Effector memory CD4-positive, alpha-beta T cell (primary cell): ENCODE measurements around the gene SOX4.
"Not testable (repeated sequence)": the region's sequence is repeated elsewhere in the genome, so short reads cannot be mapped to it uniquely, and the experiment has no call there.

ENCODE experiments used
- DNase-seq, 3 donors: peaks; one replicate each; pipeline ENCODE4 v3.0.0-alpha.2; 2020
- H3K27ac ChIP-seq: 2 replicates; pipeline ENCODE4 v1.7.0; 2013; ENCODE audit warnings: mild to moderate bottlenecking, low read length, moderate library complexity; ENCODE audit not compliant: insufficient read depth, poor library complexity, severe bottlenecking
- H3K27me3 ChIP-seq: replicated peaks from 2 replicates; pipeline ENCODE4 v1.7.0; 2013; ENCODE audit warnings: mild to moderate bottlenecking, low read length; ENCODE audit not compliant: insufficient read depth, control insufficient read depth, poor library complexity, severe bottlenecking
- H3K36me3 ChIP-seq: 2 replicates; pipeline ENCODE4 v1.7.0; 2013; ENCODE audit warnings: mild to moderate bottlenecking, low read length, moderate library complexity; ENCODE audit not compliant: control insufficient read depth, insufficient read depth
- H3K4me1 ChIP-seq: 2 replicates; pipeline ENCODE4 v1.7.0; 2013; ENCODE audit warnings: low read length, mild to moderate bottlenecking; ENCODE audit not compliant: control insufficient read depth, insufficient read depth, poor library complexity, severe bottlenecking
- H3K4me3 ChIP-seq: 2 replicates; pipeline ENCODE4 v1.7.0; 2013; ENCODE audit warnings: low read length, low read depth, mild to moderate bottlenecking; ENCODE audit not compliant: insufficient read depth, poor library complexity, severe bottlenecking
- H3K9me3 ChIP-seq: 2 replicates; pipeline ENCODE4 v1.7.0; 2013; ENCODE audit warnings: mild to moderate bottlenecking, low read length, moderate library complexity; ENCODE audit not compliant: control insufficient read depth
- total RNA-seq, 3 donors: gene quantifications; one replicate each; lab custom pipeline; 2026; lab: John Stamatoyannopoulos, UW

The SOX4 gene
- 2.3 to 10.6 (median 4.3) reads per million in 3 donors for total RNA-seq

GRCh38 chr6:21593412-21593926 is at the start of gene SOX4:
Gene SOX4, plus strand, starts transcription at chr6:21593751. Its CDS starts 784 bp downstream, at chr6:21594535.
- H3K4me3 ChIP-seq: peak within 1 kb of the TSS; percentile 62
- no peaks in the 10 kb centered on the region for H3K9me3 ChIP-seq
- DNase-seq: peak in 2 of 3 donors; percentile 44 to 45
- H3K27ac ChIP-seq: no peak within 1 kb of the TSS
- H3K36me3 ChIP-seq: no peaks in the 10 kb centered on the region
- peaks cover 16% of the 10 kb centered on the region for H3K27me3 ChIP-seq
- H3K4me1 ChIP-seq: peaks cover 11% of the 10 kb centered on the region

- not testable (repeated sequence) for H3K27me3 ChIP-seq, H3K36me3 ChIP-seq, H3K4me3 ChIP-seq, H3K9me3 ChIP-seq, DNase-seq, H3K27ac ChIP-seq, H3K4me1 ChIP-seq
Measured at GRCh38 chr6:21552286-21552685, 41.3 kb upstream of the SOX4 start.

GRCh38 chr6:21554286-21554685 is 39.3 kb upstream of the SOX4 start:
- Histone ChIP-seq H3K27me3 (no peaks in the 10 kb centered on the region), H3K36me3 (no peaks in the 10 kb centered on the region), H3K4me1 (no peaks in the 10 kb centered on the region), H3K27ac (no peak overlapping the region), H3K4me3 (no peak overlapping the region), H3K9me3 (no peaks in the 10 kb centered on the region)
- DNase-seq: no peak

- Histone ChIP-seq H3K36me3 (no peaks in the 10 kb centered on the region), H3K9me3 (no peaks in the 10 kb centered on the region), H3K4me3 (no peak overlapping the region), H3K27me3 (no peaks in the 10 kb centered on the region), H3K4me1 (no peaks in the 10 kb centered on the region), H3K27ac (no peak overlapping the region)
- no peak for DNase-seq
Measured at GRCh38 chr6:21555197-21555596, 38.4 kb upstream of the SOX4 start.

GRCh38 chr6:21556511-21556910 is 37.0 kb upstream of the SOX4 start:
- H3K27ac ChIP-seq: no peak overlapping the region
- H3K27me3 ChIP-seq: no peaks in the 10 kb centered on the region
- DNase-seq: no peak
- H3K4me3 ChIP-seq: no peak overlapping the region
- H3K9me3 ChIP-seq: no peaks in the 10 kb centered on the region
- no peaks in the 10 kb centered on the region for H3K4me1 ChIP-seq
- no peaks in the 10 kb centered on the region for H3K36me3 ChIP-seq

GRCh38 chr6:21556968-21557721 is 36.4 kb upstream of the SOX4 start:
- DNase-seq: no peak
- Histone ChIP-seq H3K27me3 (no peaks in the 10 kb centered on the region), H3K27ac (no peak overlapping the region)

GRCh38 chr6:21559238-21559637 is 34.3 kb upstream of the SOX4 start:
- no peak for DNase-seq
- Histone ChIP-seq H3K4me3 (no peak overlapping the region), H3K27ac (no peak overlapping the region), H3K9me3 (no peaks in the 10 kb centered on the region), H3K4me1 (no peaks in the 10 kb centered on the region), H3K36me3 (no peaks in the 10 kb centered on the region), H3K27me3 (no peaks in the 10 kb centered on the region)

More at GRCh38 chr6:21556968-21557721, 36.4 kb upstream of the SOX4 start:
- H3K4me3 ChIP-seq: no peak overlapping the region
- H3K9me3 ChIP-seq: no peaks in the 10 kb centered on the region
- H3K4me1 ChIP-seq: no peaks in the 10 kb centered on the region
- H3K36me3 ChIP-seq: no peaks in the 10 kb centered on the region

- DNase-seq: no peak
- no peak overlapping the region for H3K27ac ChIP-seq
- no peak overlapping the region for H3K4me3 ChIP-seq
- no peaks in the 10 kb centered on the region for H3K9me3 ChIP-seq
- H3K4me1 ChIP-seq: no peaks in the 10 kb centered on the region
- H3K27me3 ChIP-seq: no peaks in the 10 kb centered on the region
- no peaks in the 10 kb centered on the region for H3K36me3 ChIP-seq
Measured at GRCh38 chr6:21560249-21560648, 33.3 kb upstream of the SOX4 start.

GRCh38 chr6:21565431-21565830 is 28.1 kb upstream of the SOX4 start:
- Histone ChIP-seq H3K4me1 (no peaks in the 10 kb centered on the region), H3K36me3 (no peaks in the 10 kb centered on the region), H3K9me3 (no peaks in the 10 kb centered on the region), H3K4me3 (no peak overlapping the region), H3K27me3 (no peaks in the 10 kb centered on the region), H3K27ac (no peak overlapping the region)
- DNase-seq: no peak

- H3K4me1 ChIP-seq: no peaks in the 10 kb centered on the region
- no peak overlapping the region for H3K4me3 ChIP-seq
- no peak for DNase-seq
- H3K27ac ChIP-seq: no peak overlapping the region
- no peaks in the 10 kb centered on the region for H3K27me3 ChIP-seq
- H3K36me3 ChIP-seq: no peaks in the 10 kb centered on the region
- no peaks in the 10 kb centered on the region for H3K9me3 ChIP-seq
Measured at GRCh38 chr6:21578523-21578922, 15.0 kb upstream of the SOX4 start.
